Uterus (tissue), 2 donors: ENCODE data around the gene PTX4.

Experiments used
- POLR2A ChIP-seq, 2 donors: fragments of 450-650 bp; IDR thresholded peaks; one replicate each; pipeline ENCODE4 v1.6.1; 2016; ENCODE audit warnings: antibody characterized with exemption in 2 of 2, mild to moderate bottlenecking in 1 of 2, moderate library complexity in 1 of 2
- TF ChIP-seq, protein P1 (sequence below), 4 experiments: fragments of 200-600 bp in 2 of 4; fragments of 450-650 bp in 2 of 4; sonication (generic) in 2 of 4; IDR thresholded peaks; one replicate each; pipeline ENCODE4 v1.5.1; 2016 to 2019; ENCODE audit warnings: antibody characterized with exemption in 4 of 4, mild to moderate bottlenecking in 2 of 4, moderate library complexity in 1 of 4

DNA sequence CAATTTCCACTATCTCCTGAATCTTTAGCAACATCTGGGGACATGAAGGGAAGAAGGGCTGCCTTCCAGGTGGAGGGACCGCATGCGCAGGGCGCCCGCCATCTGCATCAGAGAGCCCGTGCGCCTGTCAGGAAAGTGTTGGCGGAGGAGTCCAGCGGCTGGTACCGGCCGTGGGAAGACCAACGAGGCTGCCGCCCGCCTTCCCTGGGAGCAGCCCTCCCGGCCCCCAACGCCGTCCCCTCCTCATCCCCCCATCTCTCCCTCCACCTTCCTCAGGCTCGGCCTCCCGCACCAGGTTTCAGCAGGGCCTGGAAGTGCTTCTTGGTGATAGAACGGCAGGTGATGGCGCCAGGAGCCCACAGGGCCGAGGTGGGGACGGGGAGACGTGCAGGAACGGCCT, 22.7 kb downstream of the PTX4 start:
- TF ChIP-seq POLR2A (IDR thresholded peaks at IDR 0.05): no peak
- TF ChIP-seq, protein P1, sequence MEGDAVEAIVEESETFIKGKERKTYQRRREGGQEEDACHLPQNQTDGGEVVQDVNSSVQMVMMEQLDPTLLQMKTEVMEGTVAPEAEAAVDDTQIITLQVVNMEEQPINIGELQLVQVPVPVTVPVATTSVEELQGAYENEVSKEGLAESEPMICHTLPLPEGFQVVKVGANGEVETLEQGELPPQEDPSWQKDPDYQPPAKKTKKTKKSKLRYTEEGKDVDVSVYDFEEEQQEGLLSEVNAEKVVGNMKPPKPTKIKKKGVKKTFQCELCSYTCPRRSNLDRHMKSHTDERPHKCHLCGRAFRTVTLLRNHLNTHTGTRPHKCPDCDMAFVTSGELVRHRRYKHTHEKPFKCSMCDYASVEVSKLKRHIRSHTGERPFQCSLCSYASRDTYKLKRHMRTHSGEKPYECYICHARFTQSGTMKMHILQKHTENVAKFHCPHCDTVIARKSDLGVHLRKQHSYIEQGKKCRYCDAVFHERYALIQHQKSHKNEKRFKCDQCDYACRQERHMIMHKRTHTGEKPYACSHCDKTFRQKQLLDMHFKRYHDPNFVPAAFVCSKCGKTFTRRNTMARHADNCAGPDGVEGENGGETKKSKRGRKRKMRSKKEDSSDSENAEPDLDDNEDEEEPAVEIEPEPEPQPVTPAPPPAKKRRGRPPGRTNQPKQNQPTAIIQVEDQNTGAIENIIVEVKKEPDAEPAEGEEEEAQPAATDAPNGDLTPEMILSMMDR (IDR thresholded peaks at IDR 0.05): no peak
